Measurements from ENCODE around the gene TBC1D3B. TPM values are rescaled to one million over a fixed set of nuclear protein-coding genes. Genes with fewer than 3 reads are reported as not detected.

TBC1D3B gene
- total and polyA plus RNA-seq, 10 of the 15 experiments (the other 5 are each of a cell fraction or from before 2014, with no cell fraction given), result 0.67 to 8.5 (median 1.7) TPM; not detected in 2

GRCh38 chr17:36127199-36127893 is 49.1 kb downstream of the TBC1D3B start (continued):
- TF ChIP-seq E2F8 (IDR thresholded peaks at IDR 0.05; ENCODE audit: low read depth, partially characterized antibody), result no peak
- TF ChIP-seq STAT1 (conservative IDR thresholded peaks at IDR 0.05), result no peak
- no peak for TF ChIP-seq BRCA1 (IDR thresholded peaks at IDR 0.05; ENCODE audit: low read depth, low read length)
- peak; percentile 92 for TF ChIP-seq TCF3 (IDR thresholded peaks at IDR 0.05; ENCODE audit: borderline replicate concordance, insufficient read depth, low read depth, low read length)
- no peak for TF ChIP-seq ZBTB40 (IDR thresholded peaks at IDR 0.05; ENCODE audit: borderline replicate concordance)
- TF ChIP-seq BMI1 (IDR thresholded peaks at IDR 0.05; ENCODE audit: borderline replicate concordance), result no peak
- TF ChIP-seq ZBTB33 (IDR thresholded peaks at IDR 0.05), result no peak
- TF ChIP-seq SIX5 (IDR thresholded peaks at IDR 0.05; ENCODE audit: low read depth, low read length, severe bottlenecking), result no peak
- no peak for TF ChIP-seq CBX5 (IDR thresholded peaks at IDR 0.05; ENCODE audit: low read depth)
- TF ChIP-seq POLR2A (IDR thresholded peaks at IDR 0.05; ENCODE audit: low read depth, low read length), result 0 out of 2 replicates have a peak, but pooled peaks have one; percentile 16
- no peak for TF ChIP-seq PBX3 (IDR thresholded peaks at IDR 0.05; ENCODE audit: insufficient replicate concordance, low read depth, low read length)
- TF ChIP-seq CBX3 (IDR thresholded peaks at IDR 0.05; ENCODE audit: borderline replicate concordance, low read depth), result no peak
- TF ChIP-seq USF2 (IDR thresholded peaks at IDR 0.05; ENCODE audit: borderline replicate concordance, low read depth, low read length), result no peak
- TF ChIP-seq SP1 (IDR thresholded peaks at IDR 0.05; ENCODE audit: low read depth, low read length), result no peak
- no peak for TF ChIP-seq ASH2L (IDR thresholded peaks at IDR 0.05; ENCODE audit: borderline replicate concordance, low read depth)
- TF ChIP-seq MLLT1 (IDR thresholded peaks at IDR 0.05), result no peak
